Endometrial microvascular endothelial cells (primary cell): ENCODE data around the gene EBI3. TPM values are rescaled to one million over a fixed set of nuclear protein-coding genes. Genes with fewer than 3 reads are reported as not detected.
"Not testable (repeated sequence)": the region's sequence is repeated elsewhere in the genome, so short reads cannot be mapped to it uniquely, and the experiment has no call there.

Experiments
- in situ Hi-C: cut with HindIII; loops from 2 replicates; pipeline ENCODE4 v1.10.0; 2017; ENCODE audit warnings: low sequenced_read_pairs, low pct_unique_long_range_greater_than_20kb; ENCODE audit errors: inconsistent ontology term
- total RNA-seq: library from RNA; depleted of rRNA; stranded (reverse); fragments of >200 nt; gene quantifications from one replicate; pipeline ENCODE4 v1.2.3, GENCODE V29; 2015; ENCODE audit errors: inconsistent ontology term

Gene EBI3
- 1.1 TPM for total RNA-seq

- in situ Hi-C loops = no loop called here
These were observed at the start of gene EBI3 for GRCh38 chr19:4229179-4229931. TSS of gene EBI3 (plus strand) at chr19:4229523. CDS start at chr19:4229551, 28 bp downstream.

- in situ Hi-C loops = no loop called here
These were observed 48.2 kb upstream of the EBI3 start for GRCh38 chr19:4181053-4181508.

GRCh38 chr19:4182084-4182810 lies 47.1 kb upstream of the EBI3 start, which contains the start of the genes ANKRD24 and SIRT6:
TSS of gene ANKRD24 (plus strand) at chr19:4182689. CDS start at chr19:4186426, 3,737 bp downstream.
TSS of gene SIRT6 (minus strand) at chr19:4182563. CDS start at chr19:4182539, 24 bp downstream.
- in situ Hi-C loops = no loop called here

GRCh38 chr19:4183967-4184717 lies 45.2 kb upstream of the EBI3 start:
- in situ Hi-C loops = no loop called here

- in situ Hi-C loops = no loop called here
These were observed 44.5 kb upstream of the EBI3 start for GRCh38 chr19:4184718-4185352.

GRCh38 chr19:4185413-4186086 lies 43.8 kb upstream of the EBI3 start:
- in situ Hi-C loops = no loop called here

- in situ Hi-C loops = no loop called here
These were observed 43.0 kb upstream of the EBI3 start for GRCh38 chr19:4186087-4186993.

- in situ Hi-C loops = no loop called here
These were observed 41.8 kb upstream of the EBI3 start for GRCh38 chr19:4187313-4188122.

- in situ Hi-C loops = no loop called here
These were observed 39.7 kb upstream of the EBI3 start for GRCh38 chr19:4189641-4190040.

- in situ Hi-C loops = not testable (repeated sequence)
These were observed 36.8 kb upstream of the EBI3 start for GRCh38 chr19:4192537-4192936.

- in situ Hi-C loops = no loop called here
These were observed 35.0 kb upstream of the EBI3 start for GRCh38 chr19:4194353-4194752.

- in situ Hi-C loops = no loop called here
These were observed 33.3 kb upstream of the EBI3 start for GRCh38 chr19:4196009-4196408.

GRCh38 chr19:4196587-4197148 lies 32.7 kb upstream of the EBI3 start:
- in situ Hi-C loops = no loop called here

GRCh38 chr19:4197228-4197624 lies 32.1 kb upstream of the EBI3 start:
- in situ Hi-C loops = no loop called here

- in situ Hi-C loops = no loop called here
These were observed 31.5 kb upstream of the EBI3 start for GRCh38 chr19:4197625-4198466.
